WTC11 (cell line): ENCODE data around the gene POLE2.

Experiments used
- CTCF ChIP-seq: fragments of 200-600 bp; IDR thresholded peaks from 2 replicates; pipeline ENCODE4 v1.8.0; 2022; ENCODE audit warnings: antibody characterized with exemption
- PRDM15 ChIP-seq: sonication (generic); formaldehyde crosslinking; IDR thresholded peaks from 2 replicates; pipeline ENCODE4 v1.8.0; 2022; ENCODE audit warnings: missing genetic modification reagents
- RELA ChIP-seq: sonication (generic); formaldehyde crosslinking; IDR thresholded peaks from 2 replicates; pipeline ENCODE4 v1.8.1; 2022; ENCODE audit warnings: missing genetic modification reagents, mild to moderate bottlenecking, borderline replicate concordance

- TF ChIP-seq RELA (CRISPR knock-in tag) (no peak), PRDM15 (CRISPR knock-in tag) (no peak), CTCF (no peak)
These were observed 34.5 kb downstream of the POLE2 start for GRCh38 chr14:49653508-49653907.
